Immature natural killer cell (primary cell): ENCODE results near the gene TMEM120A. TPM values are rescaled to one million over a fixed set of nuclear protein-coding genes. Genes with fewer than 3 reads are reported as not detected.
"Not testable (repeated sequence)": the region's sequence is repeated elsewhere in the genome, so short reads cannot be mapped to it uniquely, and the experiment has no call there.

Experiments used
- DNase-seq, 3 donors: peaks; one replicate each; pipeline ENCODE4 v3.0.0; 2022; ENCODE audit warnings: mixed read lengths in 1 of 3
- H3K27ac Mint-ChIP-seq, 6 donors: one replicate each; pipeline ENCODE4 v1.8.0; 2020; ENCODE audit warnings: mixed read lengths in 6 of 6, mild to moderate bottlenecking in 5 of 6, inconsistent platforms in 4 of 6, moderate library complexity in 3 of 6
- H3K27me3 Mint-ChIP-seq, 3 donors: one replicate each; pipeline ENCODE4 v1.8.0; 2020 to 2021; ENCODE audit warnings: low read depth in 3 of 3, mild to moderate bottlenecking in 3 of 3, mixed read lengths in 3 of 3, moderate library complexity in 3 of 3, inconsistent platforms in 1 of 3
- H3K36me3 Mint-ChIP-seq, 3 donors: one replicate each; pipeline ENCODE4 v1.8.0; 2020; ENCODE audit warnings: mixed read lengths in 3 of 3, inconsistent platforms in 2 of 3, mild to moderate bottlenecking in 2 of 3
- H3K4me1 Mint-ChIP-seq, 2 donors: one replicate each; pipeline ENCODE4 v1.8.0; 2020; ENCODE audit warnings: inconsistent platforms in 2 of 2, mild to moderate bottlenecking in 2 of 2, mixed read lengths in 2 of 2, moderate library complexity in 1 of 2
- H3K4me3 Mint-ChIP-seq, 5 donors: one replicate each; pipeline ENCODE4 v1.8.0; 2020; ENCODE audit warnings: mild to moderate bottlenecking in 5 of 5, mixed read lengths in 5 of 5, inconsistent platforms in 3 of 5, moderate library complexity in 3 of 5
- H3K9me3 Mint-ChIP-seq, 6 donors: one replicate each; pipeline ENCODE4 v1.8.0; 2020; ENCODE audit warnings: mild to moderate bottlenecking in 6 of 6, mixed read lengths in 6 of 6, inconsistent platforms in 4 of 6, moderate library complexity in 3 of 6
- polyA plus RNA-seq, 3 donors: library from polyadenylated mRNA; unstranded; fragments of 300-500 nt; fragmentation: Illumina TruSeq; gene quantifications; one replicate each; pipeline ENCODE4 v1.2.3, GENCODE V29; 2021

TMEM120A gene
- 10 to 100 TPM; 35.1 to 53.8 (median 47.6) TPM for polyA plus RNA-seq

DNA sequence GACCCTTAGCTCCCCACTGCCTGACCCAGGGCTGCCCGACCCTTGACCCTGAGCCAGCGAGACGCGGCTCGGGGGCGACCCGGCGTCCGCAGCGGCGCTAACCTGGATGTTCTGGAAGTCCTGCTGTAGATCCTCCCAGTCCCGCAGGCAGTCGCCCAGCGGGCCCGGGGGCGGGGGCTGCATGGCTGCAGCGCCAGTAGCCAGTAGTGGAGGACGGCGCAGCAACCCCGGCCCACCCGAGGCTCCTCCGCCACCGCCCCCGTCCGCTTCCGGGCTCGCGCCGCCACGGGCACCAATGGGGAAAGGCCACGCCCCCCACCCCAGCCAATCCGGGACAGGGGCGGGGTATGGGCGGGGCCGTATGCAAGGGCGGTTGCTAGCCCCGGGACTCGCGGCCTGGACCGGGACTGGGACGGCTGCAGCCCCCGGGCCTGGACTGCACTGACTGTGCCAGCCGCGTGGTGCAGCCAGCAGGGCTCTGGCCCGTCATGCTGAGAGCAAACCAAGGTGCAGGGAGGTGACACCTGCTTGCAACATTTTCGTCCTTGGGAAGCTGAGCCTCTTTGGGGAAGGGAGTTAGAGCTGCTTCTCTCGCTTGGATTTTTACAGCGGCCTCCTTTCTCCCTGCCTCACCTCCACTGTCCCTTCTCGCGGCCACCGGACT is at the start of gene TMEM120A:
Gene TMEM120A (minus strand): TSS at position 208 of the 664 bp plus-strand sequence. CDS start 25 bp downstream, at position 183.
- no peaks in the 10 kb centered on the region for H3K9me3 Mint-ChIP-seq
- DNase-seq, result peak; percentile 94
- H3K27ac Mint-ChIP-seq, result peak within 1 kb of the TSS in 3 of 6 donors; percentile 45 to 66 (median 55)
- H3K4me3 Mint-ChIP-seq, result peak within 1 kb of the TSS; percentile 66 to 85 (median 77)
- peaks cover 30 to 36% of the 10 kb centered on the region in 2 donors for H3K4me1 Mint-ChIP-seq
- H3K27me3 Mint-ChIP-seq, result peaks cover 0 to 9% (median 2%) of the 10 kb centered on the region in 3 donors
- H3K36me3 Mint-ChIP-seq, result peaks cover 0 to 18% (median 4%) of the 10 kb centered on the region in 3 donors

DNA sequence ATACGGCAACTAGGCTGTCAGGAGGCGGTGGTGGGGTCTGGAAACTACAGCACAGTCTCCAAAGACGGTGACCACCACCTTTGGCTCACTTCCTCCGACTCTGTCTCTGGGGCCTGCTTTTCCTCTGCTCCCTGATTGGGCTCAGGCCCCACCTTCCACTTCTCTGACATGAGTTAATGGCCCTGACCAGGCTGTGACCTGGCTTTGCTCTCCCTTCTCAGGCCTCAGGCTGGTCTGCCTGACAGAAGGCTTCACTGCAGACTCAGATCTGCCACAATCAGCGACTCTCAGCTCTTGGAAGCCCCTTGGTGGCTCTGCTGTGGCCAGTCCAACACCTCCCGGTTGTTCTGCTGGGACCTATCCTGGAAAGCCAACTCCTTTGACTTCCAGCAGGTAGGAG is 45.7 kb upstream of the TMEM120A start:
- Mint-ChIP-seq H3K4me1 (peaks cover 13 to 19% of the 10 kb centered on the region in 2 donors), H3K36me3 (no peaks in the 10 kb centered on the region), H3K9me3 (no peaks in the 10 kb centered on the region), H3K27me3 (peaks cover 0 to 2% (median 2%) of the 10 kb centered on the region in 3 donors), H3K27ac (no peak overlapping the region), H3K4me3 (no peak overlapping the region)
- no peak for DNase-seq

DNA sequence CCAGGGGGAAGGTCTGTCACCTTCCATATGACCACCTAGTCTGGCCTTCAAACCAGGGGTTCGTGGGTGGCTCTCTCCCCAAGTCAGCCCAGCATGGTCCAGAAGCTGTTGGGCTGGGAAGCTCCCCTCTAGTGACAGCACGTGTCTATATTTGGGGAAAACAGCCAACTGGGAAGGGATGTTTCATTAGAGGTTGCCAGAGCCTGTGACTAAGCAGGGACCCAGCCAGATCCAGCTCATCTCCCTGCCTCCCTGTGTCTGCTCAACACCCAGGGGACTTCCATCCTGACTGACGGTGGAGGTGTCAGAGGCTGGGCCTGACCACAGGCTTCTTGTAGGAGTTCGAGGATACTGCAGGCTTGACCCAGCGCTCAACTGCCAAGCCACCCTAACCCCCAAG is 42.9 kb upstream of the TMEM120A start:
- peaks cover 5% of the 10 kb centered on the region in 2 donors for H3K4me1 Mint-ChIP-seq
- no peaks in the 10 kb centered on the region for H3K9me3 Mint-ChIP-seq
- H3K27me3 Mint-ChIP-seq, result peaks cover 0 to 2% (median 2%) of the 10 kb centered on the region in 3 donors
- H3K27ac Mint-ChIP-seq, result no peak overlapping the region
- no peak for DNase-seq
- no peak overlapping the region for H3K4me3 Mint-ChIP-seq
- peaks cover 0 to 3% (median 0%) of the 10 kb centered on the region in 3 donors for H3K36me3 Mint-ChIP-seq

DNA sequence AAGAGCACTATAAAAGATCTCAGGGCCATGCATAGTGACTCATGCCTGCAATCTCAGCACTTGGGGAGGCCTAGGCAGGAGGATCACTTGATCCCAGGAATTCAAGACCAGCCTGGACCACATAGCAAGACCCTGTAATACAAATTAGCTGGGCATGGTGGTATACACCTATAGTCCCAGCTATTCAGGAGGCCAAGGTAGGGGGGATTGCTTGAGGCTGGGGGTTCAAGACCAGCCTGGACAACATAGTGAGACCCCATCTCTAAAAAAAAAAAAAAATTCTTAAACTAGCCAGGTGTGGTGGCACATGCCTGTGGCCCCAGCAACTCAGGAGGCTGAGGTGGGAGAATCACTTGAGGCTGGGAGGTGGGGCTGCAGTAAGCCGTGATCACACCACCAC is 37.6 kb upstream of the TMEM120A start:
- Mint-ChIP-seq H3K27ac (no peak overlapping the region), H3K27me3 (no peaks in the 10 kb centered on the region), H3K4me3 (no peak overlapping the region), H3K9me3 (no peaks in the 10 kb centered on the region), H3K36me3 (peaks cover 3 to 9% (median 4%) of the 10 kb centered on the region in 3 donors), H3K4me1 (peaks cover 1 to 5% of the 10 kb centered on the region in 2 donors)
- DNase-seq, result no peak

DNA sequence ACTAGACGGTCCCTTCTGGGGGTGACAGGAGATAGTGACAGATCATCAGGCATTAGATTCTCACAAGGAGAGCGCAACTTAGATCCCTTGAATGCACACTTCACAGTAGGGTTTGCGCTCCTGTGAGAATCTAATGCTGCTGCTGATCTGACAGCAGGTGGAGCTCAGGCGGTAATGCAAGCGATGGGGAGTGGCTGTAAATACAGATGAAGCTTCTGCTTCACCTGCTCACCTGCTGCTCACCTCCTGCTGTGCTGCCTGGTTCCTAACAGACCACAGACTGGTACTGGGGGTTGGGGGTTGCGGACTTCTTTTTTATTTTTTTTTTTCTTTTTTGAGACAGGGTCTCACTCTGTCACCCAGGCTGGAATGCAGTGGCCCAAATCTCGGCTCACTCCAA is 35.3 kb upstream of the TMEM120A start:
- H3K4me1 Mint-ChIP-seq, DNase-seq, H3K27me3 Mint-ChIP-seq, H3K27ac Mint-ChIP-seq, H3K9me3 Mint-ChIP-seq, H3K4me3 Mint-ChIP-seq: not testable (repeated sequence)
- peaks cover 3 to 14% (median 8%) of the 10 kb centered on the region in 3 donors for H3K36me3 Mint-ChIP-seq

DNA sequence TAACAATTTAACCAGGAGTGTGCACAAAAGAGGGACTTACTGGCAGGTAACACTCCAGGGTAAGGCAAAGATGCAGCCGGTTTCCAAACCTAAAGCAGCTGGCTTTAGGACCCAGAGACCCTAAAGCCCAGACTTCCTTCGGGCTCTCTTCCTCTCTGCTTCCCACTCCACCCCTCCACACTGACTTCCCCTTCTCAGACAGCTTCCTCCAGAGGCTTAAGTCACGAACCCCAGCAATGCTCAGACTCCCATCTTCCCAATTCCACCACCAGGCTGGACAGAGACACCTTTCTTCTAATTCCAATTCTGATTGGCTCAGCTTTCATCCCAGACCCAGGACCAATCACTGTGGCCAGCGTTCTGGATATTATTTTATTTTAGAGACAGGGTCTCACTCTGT is 28.6 kb upstream of the TMEM120A start:
- Mint-ChIP-seq H3K4me3 (no peak overlapping the region), H3K36me3 (peaks cover 13 to 31% (median 17%) of the 10 kb centered on the region in 3 donors), H3K4me1 (peaks cover 7 to 10% of the 10 kb centered on the region in 2 donors), H3K9me3 (no peaks in the 10 kb centered on the region), H3K27me3 (no peaks in the 10 kb centered on the region), H3K27ac (peak overlapping the region in 2 of 6 donors; percentile 38 to 72)
- DNase-seq, result no peak

DNA sequence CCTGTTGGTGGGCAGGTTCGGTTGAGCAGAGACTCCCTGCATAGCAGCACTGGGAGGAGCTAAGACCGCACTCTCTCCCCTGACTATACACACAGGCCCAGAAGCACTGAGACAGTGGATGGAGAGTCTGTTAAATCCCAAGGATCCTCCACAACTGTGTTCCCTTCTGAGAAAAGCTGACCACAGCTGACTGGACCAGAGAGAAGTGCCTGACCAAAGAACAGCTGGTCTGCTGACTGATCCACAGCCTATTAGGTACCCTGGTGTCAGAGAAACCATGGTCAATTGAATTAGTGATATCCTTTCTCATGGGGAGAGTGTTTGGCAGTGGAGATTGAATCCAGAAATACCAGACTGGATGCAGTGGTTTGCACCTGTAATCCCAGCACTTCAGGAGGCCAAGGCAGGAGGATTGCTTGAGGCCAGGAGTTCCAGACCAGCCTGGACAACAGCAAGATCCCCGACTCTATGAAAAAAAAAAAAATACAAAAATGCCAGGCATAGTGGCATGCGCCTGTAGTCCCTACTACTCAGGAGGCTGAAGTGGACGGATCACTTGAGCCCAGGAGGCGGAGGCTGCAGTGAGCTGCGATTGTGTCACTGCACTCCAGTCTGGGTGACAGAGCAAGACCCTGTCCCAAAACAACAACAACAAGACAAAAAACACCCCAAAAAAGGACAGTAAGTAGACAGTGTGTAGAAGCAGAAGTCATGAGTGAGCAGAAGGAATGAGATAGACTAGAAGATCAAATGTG is 27.8 kb upstream of the TMEM120A start:
- Mint-ChIP-seq H3K27ac (no peak overlapping the region), H3K4me1 (peaks cover 7 to 10% of the 10 kb centered on the region in 2 donors), H3K27me3 (no peaks in the 10 kb centered on the region), H3K4me3 (no peak overlapping the region), H3K9me3 (no peaks in the 10 kb centered on the region), H3K36me3 (peaks cover 15 to 35% (median 18%) of the 10 kb centered on the region in 3 donors)
- DNase-seq, result no peak

DNA sequence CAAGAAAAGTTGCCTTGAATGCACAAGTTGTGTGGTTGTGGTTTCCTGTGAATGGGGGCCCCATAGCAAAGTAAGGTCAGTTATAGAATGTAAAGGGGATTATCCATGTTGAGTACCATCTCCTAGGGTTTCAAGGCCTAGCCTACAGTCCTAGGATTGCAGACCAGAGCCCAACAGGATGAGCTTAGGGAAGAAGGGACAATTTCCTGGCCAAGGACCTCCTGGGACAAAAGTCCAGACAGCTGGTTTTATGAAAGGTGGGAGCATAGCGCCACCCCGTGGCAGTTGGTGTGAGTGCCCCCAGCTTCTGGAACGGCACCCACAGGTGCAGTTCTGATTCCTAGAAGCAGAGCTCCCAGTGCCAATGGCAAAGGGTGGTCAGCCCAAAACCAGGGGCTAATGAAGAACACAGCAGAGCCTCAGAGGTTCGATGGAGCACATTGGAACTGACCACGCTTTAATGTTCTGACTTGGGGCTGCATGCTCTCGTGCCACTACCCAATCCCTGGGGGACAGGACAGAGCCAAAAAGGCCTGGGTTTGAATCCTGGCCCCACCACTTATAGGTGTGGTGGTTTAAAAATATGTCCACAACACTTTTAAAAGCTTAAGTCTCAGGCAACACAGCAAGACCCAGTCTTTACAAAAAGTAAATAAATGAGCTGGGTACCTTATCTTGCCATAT is 25.8 kb upstream of the TMEM120A start:
- Mint-ChIP-seq H3K4me3 (peak overlapping the region in 1 of 5 donors; percentile 23), H3K9me3 (no peaks in the 10 kb centered on the region), H3K27ac (peak overlapping the region in 1 of 6 donors; percentile 30), H3K4me1 (peaks cover 7 to 10% of the 10 kb centered on the region in 2 donors), H3K27me3 (no peaks in the 10 kb centered on the region), H3K36me3 (peaks cover 14 to 42% (median 15%) of the 10 kb centered on the region in 3 donors)
- DNase-seq, result peak; percentile 60 to 66 (median 64)

DNA sequence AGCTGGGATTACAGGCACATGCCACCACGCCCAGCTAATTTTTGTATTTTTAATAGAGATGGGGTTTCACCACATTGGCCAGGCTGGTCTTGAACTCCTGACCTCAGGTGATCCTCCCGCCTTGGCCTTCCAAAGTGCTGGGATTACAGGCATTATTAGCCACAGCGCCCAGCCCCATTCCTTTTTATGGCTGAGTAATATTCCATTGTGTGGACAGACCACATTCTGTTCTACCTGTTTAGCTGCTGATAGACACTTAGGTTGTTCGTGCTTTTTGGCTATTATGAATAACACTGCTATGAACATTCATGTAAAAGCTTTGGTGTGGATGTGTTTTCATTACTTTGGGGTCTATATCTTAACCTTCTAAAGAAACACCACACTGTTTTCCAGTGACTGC is 24.1 kb upstream of the TMEM120A start:
- peaks cover 7 to 10% of the 10 kb centered on the region in 2 donors for H3K4me1 Mint-ChIP-seq
- not testable (repeated sequence) for DNase-seq, H3K27ac Mint-ChIP-seq, H3K9me3 Mint-ChIP-seq, H3K4me3 Mint-ChIP-seq, H3K27me3 Mint-ChIP-seq
- peaks cover 16 to 43% (median 16%) of the 10 kb centered on the region in 3 donors for H3K36me3 Mint-ChIP-seq

DNA sequence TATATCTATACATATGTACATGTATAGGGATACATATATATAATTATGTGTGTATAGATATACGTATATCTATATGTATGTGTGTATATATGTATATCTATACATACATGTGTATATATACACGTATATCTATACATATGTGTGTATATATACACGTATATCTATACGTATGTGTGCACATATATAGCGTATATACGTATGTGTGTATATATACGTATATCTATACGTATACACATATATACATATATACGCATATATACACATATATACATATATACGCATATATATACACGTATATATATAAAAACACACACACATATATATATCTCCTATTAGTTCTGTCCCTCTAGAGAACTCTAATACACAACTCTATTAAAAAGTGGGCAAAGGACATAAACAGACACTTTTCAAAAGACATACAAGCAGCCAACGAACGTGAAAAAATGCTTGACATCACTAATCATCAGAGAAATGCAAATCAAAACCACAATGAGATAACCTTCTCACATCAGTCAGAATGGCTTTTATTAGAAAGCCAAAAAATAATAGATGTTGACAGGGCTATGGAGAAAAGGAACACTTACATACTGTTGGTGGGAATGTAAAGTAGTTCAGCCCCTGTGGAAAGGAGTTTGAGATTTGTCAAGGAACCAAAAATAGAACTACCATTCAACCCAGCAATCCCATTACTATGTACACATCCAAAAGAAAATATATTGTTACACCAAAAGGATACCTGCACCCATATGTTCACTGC is 22.0 kb upstream of the TMEM120A start:
- Mint-ChIP-seq H3K9me3 (no peaks in the 10 kb centered on the region), H3K27me3 (no peaks in the 10 kb centered on the region), H3K27ac (no peak overlapping the region), H3K36me3 (peaks cover 11 to 48% (median 18%) of the 10 kb centered on the region in 3 donors), H3K4me3 (no peak overlapping the region), H3K4me1 (peaks cover 7 to 8% of the 10 kb centered on the region in 2 donors)
- DNase-seq, result no peak

DNA sequence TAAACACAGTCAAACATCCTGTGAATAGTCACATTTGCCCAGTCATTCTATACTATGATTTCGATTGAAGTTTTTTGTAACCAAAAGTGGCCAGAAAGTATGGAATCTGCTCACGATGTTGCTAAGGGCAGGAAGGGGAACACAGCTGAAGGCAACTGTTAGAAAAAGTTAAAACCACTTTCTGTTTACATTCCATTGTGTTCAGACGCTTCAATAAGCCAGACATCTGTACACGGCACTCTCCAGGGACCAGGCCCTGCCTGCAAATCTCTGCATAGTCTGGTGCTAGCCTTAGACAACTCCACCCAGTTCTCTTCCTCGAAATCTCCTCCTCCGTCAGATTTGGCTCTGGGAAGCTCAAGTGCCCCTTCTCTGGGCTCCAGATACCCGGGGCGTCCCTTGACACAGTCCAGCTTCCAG is 17.1 kb upstream of the TMEM120A start:
- no peak overlapping the region for H3K4me3 Mint-ChIP-seq
- H3K27me3 Mint-ChIP-seq, result peaks cover 3 to 7% (median 7%) of the 10 kb centered on the region in 3 donors
- no peaks in the 10 kb centered on the region for H3K9me3 Mint-ChIP-seq
- H3K36me3 Mint-ChIP-seq, result peaks cover 9 to 29% (median 14%) of the 10 kb centered on the region in 3 donors
- H3K27ac Mint-ChIP-seq, result peak overlapping the region in 1 of 6 donors; percentile 72
- peaks cover 22 to 33% of the 10 kb centered on the region in 2 donors for H3K4me1 Mint-ChIP-seq
- no peak for DNase-seq

DNA sequence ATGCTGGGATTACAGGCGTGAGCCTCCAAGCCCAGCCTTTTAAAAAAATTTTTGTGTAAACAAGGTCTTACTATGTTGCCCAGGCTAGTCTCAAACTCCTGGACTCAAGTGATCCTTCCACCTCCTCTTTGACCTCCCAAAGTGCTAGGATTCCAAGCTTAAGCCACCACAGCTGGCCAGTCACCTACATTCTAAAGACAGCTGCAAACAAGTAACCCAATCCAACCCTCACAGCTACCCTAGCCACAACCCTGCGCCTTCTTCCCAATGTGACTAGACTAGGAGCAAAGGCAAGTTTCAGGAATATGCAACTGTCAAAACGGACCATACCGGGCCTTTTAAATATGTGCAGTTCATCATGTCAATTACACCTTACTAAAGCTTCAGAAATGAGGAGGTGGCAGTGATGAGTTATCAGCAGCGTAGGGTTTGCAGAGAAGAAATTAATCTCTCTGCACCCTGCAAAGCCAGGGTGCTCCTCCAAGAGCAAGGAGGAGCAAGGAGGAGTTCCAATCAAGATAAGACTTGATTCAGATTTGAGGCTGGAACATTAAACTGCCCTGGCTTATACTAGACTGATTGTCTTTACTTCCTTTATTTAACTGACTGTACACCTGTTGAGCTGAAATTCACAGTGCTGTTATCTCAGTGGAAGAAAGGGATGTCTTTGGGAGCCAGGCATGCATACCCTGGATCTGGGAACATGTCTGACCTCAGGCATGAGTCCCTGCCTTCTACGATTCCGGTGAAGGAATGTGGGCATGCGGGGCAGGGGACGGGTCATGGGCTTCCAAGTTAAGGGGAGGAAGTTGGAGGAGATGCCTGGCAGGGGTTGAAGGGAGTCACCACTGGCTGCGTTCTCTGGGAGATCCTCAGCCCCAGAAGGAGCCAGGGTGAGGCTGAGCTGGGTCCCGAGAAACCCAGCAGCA is 15.5 kb upstream of the TMEM120A start:
- no peak for DNase-seq
- peaks cover 22 to 33% of the 10 kb centered on the region in 2 donors for H3K4me1 Mint-ChIP-seq
- no peaks in the 10 kb centered on the region for H3K9me3 Mint-ChIP-seq
- H3K4me3 Mint-ChIP-seq, result peak overlapping the region; percentile 29 to 86 (median 76)
- H3K36me3 Mint-ChIP-seq, result peaks cover 14 to 28% (median 19%) of the 10 kb centered on the region in 3 donors
- peaks cover 3 to 7% (median 7%) of the 10 kb centered on the region in 3 donors for H3K27me3 Mint-ChIP-seq
- H3K27ac Mint-ChIP-seq, result peak overlapping the region in 5 of 6 donors; percentile 61 to 87 (median 78)
